Stimulated activated CD4-positive, alpha-beta T cell treated with anti-CD3 and anti-CD28 coated beads, Interleukin-2, amount 100 ng/mL, for 24 hours (primary cell): ENCODE measurements around the gene ALDH3A1.

Source experiments
- DNase-seq, 2 donors: peaks; one replicate each; pipeline ENCODE4 v3.0.0-alpha.2; 2020

Gene ALDH3A1

GRCh38 chr17:19759568-19760549, 11.8 kb upstream of the ALDH3A1 start:
- no peak for DNase-seq

DNA sequence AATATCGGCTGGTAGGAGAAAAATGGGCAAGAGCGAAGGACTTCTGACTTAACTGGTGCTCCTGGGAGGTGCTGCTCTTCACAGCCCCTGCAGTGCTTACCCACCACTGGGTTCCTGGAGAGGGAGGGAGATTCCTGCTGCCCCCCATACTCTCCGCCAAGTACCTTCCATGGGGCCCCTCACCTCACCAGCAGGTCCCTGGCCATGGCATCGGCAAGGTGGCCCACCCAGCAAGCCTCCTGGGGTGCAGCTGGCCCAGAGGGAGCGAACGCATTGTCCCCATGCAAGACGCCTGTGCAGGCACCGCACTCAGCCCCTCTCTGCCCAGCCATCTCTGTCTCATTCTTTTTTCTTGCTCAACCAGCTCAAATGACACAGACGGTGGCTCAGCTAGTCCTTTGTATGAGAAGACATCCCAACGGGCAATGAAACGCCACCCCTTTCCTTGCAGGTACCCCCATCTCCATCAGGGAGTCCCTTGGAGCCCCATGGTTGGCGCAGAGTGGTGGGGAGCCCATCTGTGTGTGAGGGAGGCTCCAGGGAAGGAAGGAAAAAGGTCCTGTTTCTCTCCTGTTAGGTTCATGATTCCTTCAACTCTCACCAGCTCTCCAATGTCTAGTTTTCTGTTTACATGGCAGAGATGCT, 9.6 kb upstream of the ALDH3A1 start:
- no peak for DNase-seq

DNA sequence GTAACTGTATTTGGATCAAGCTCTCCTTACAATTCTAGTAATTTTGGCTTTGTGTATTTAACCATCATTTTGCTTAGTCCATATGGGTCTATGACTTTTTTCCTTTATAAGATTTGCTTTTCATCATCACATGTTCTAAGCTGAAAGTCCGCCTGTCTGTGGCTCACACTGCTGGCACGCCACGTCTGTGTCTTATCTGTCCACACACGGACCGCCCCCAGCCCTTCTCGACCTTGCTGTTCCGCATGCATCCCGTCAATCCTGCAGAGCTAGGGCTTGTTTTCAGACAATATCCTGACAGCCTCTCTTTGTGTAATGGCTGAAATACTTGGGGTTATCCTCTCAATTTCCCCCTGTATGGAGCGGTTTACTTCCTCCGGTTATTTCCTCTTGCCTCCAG, 8.4 kb upstream of the ALDH3A1 start:
- DNase-seq = no peak

DNA sequence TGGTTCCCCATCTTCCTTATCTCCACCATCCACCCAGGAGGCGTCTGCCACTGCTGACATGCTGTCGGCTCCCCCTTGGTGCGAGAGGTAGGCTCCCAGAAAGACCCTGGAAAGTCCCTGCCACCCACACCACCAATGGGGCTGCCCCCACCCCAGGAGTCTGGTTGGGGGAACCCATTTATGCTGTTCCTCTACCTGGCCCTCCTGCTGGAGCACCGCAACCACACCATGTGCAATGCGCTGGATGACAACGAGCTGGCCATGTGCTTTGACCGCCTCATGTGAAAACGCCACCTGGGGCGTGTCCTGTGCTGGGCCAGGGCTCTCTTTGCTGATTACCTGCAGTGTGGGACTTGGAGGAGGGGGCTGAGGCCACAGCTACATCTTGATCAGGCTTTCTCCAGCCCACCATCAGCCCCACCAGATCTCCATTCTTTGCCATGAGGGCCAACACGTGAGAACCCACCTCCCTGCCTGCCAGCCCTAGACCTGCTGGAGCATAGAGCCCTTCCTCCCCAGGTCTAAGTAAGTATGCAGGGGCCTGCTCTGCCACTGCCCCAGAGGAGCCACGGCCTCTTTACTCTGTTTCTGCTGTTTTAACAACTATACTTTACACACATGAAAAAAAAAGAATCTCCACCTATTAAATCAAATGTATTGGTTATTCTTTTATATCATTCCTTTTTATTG, 7.9 kb upstream of the ALDH3A1 start:
- no peak for DNase-seq

DNA sequence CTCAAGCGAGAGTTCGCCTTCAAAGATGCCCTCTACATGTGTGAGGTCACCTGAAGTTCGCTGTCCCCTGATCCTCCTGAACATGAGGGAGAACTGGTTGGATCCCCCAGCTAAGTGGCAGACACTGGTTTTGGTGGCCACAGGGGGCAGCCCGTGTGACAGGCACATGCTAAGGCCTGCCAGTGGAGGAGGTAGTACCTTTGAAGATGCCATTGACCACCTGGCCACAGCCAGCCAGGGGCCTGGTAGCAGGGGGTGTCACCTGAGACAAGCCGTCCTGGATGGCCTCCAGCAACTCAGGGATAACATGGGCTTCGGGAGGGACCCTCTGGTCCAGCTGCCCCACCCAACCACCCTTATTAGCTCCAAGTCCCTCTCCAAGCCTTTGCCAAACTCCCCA, 7.3 kb upstream of the ALDH3A1 start:
- DNase-seq = no peak

- no peak for DNase-seq
Measured at GRCh38 chr17:19753661-19754463, 5.8 kb upstream of the ALDH3A1 start.

DNA sequence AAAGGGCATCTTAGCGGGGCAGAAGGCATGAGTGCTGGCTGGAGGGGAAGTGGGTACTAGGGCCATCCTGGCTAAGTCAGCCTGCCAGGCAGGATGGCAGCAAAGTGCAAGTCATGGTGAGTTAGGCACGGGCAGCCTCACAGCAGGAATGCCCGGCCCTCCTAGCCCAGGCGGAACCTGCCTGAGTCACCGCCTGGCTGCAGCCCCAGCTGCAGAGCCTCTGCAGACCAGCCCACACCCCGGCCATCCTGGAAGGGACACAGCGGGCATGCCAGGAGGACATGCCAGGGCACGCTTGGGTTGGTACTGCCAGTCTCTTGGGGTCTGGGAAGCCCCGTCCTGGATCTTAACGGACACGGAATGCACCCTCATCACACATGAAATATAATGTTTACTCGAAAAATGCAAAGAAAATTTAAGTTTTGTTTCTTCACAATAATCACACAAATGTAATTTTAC, 5.0 kb upstream of the ALDH3A1 start:
- no peak for DNase-seq

DNA sequence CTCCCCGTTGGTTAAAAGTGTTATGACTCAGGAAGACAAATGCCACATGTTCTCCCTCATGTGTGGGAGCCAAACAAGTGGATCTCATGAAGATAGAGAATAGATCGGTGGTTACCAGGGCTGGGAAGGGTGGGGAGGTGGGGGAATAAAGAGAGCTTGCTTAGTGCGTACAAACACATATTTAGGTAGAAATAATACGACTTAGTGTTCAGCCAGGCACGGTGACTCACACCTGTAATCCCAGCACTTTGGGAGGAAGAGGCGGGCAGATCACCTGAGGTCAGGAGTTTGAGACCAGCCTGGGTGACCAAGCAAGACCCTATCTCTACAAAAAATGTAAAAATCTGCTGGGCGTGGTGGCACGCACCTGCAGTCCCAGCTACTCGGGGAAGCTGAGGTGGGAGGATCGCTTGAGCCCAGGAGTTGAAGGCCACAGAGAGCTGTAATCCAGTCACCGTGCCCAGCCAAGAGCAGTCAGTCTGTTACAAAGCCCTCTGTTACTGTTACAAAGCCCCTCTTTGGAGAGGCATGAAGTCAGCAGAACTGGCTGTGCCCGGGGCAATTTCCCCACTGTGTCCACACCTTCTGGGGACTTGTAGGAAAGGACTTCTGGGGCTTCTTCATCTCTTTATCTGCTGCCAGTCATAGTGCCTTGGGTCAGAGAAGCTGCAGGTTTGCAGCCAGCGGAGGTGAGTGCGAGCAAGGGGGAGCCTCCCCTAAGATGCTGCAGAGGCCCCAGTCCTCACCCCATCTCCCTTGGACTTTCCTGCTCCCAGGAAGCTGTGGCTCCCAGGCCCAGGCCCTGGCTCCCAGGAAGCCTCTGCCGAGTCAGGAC, 4.3 kb upstream of the ALDH3A1 start:
- DNase-seq = no peak

GRCh38 chr17:19750835-19751234, 2.7 kb upstream of the ALDH3A1 start:
- no peak for DNase-seq

DNA sequence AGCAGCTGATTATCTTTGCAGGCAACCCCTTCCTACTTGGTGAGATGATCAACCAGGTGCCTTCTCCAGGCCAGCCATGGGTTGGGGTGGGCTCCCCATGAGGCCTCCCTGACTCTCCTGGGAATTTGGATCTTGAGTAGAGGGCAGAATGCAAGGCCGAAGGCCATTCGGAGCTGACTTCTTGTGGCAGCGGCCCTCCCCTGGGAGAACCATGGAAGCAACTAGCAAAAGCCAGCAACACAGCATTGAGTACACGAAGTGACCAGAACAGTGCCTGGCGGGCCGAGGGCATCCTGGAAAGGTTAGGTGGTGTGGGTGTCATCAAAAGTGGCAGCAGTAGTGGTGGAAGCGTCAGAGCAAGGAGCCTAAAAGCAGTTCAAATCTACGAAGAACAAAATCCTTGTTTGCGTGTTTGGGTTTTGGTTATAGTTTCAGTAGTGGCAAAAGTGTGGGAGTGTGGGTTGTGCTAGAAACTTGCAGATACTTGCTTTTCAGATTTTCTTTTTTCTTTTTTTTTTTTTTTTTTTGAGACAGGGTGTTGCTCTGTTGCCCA, 2.0 kb upstream of the ALDH3A1 start:
- no peak for DNase-seq

DNA sequence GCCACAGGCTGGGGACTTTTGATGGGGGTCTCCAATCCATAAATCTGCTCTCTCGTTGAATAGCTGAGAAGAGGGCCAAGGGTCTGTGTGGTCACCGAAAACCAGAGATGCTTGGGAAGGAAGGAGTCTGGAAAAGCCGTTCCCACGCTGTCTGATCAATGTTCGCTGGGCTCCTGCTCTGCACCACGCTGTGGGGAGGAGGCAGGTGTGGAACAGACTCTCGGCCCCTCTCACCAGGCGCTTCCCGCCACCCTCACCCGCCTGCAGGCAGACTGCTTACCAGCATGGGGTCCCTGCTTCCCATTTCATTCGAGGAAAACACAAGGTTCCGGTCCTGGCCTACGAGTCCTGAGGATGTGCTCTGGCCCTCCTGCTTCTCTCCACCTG, 702 bp upstream of the ALDH3A1 start:
- DNase-seq = no peak

DNA sequence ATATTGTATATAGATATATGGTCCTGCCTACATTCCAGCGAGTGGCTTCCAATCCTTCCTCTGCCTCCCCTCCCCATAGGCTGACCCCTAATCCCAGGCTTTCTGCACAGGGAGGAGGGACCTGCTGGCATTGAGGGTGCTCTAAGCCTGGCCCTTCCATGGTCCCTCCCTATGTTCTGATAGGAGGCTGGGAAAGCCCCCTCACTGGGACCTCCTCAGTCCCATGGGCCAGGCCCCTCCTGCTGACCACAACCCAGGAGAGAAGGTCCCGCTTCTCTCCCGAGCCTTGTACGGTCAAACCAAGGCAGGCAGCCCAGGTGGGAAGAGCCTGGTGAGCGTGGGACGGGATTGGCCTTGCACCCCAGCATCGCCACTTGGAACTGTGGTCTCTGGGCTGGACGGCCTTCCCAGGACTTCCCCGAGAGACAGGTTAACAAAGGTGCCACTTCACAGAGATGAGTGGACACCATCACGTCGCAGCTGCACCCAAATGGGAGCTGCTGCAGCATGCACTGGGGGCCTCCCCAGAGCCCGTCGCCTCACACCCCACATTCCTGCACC, 859 bp downstream of the ALDH3A1 start:
- DNase-seq = no peak

- DNase-seq = no peak
Measured at GRCh38 chr17:19746517-19746916, 1.6 kb downstream of the ALDH3A1 start.

DNA sequence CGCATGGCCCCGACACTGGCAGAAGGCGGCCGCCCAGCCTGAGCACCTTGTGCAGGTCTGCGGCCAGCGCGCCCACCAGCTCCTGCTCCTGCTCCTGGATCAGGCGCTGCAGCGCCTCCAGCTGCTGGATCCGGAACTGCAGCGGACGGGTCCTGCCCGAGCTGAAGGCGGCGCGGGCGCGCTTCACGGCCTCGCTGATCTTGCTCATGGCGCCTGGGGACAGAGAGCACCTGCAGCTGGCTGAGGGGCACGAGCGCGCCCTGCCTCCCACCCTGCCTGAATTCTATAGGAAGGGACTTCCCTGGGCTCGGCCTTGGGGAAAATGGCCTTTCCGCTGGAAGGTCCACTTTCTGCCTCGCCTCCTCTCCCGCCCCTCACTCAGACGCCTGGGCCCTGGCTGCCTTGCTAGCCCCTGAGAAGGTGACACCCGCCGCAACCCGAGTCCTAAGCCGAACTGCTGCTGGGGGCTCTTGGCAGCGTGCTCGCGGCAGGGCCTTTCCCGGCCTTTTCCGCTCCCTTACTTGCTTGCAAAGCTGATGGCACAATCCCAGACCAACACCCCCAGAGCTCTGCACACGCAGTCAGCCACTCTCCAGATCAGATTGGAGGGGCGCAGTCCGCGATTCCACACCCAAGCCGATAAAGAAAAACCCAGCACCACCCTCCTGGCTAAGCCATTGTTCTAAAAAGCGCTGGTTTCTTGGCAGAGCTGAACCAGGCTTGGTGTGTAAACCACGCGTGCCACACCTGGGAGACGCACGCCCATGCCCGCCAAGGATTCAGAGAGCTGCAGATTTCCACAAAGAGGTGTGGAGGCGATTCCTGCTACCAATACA, 3.0 kb downstream of the ALDH3A1 start:
- DNase-seq = peak; percentile 89 to 94

DNA sequence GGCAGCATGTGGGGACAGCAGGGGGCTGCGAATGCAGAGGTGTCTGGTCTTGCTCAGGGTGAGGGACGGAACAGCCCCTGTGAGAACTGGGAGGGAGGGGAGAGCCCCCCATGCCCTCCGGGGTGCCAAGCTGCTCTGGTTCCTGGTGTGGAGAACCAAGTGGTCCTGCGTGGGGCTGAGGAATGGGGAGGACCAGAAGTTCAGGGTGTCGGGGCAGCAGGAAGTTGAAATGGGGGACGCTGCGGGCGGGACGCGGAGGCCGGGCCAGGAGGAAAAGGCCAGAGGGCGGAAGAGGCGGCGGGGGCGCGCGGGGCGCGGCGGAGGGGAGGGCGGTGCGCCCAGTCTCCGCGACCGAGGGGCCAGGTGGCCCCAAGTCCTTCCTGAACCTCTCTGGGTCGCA, 3.6 kb downstream of the ALDH3A1 start:
- peak in 1 of 2 donors; percentile 22 for DNase-seq

DNA sequence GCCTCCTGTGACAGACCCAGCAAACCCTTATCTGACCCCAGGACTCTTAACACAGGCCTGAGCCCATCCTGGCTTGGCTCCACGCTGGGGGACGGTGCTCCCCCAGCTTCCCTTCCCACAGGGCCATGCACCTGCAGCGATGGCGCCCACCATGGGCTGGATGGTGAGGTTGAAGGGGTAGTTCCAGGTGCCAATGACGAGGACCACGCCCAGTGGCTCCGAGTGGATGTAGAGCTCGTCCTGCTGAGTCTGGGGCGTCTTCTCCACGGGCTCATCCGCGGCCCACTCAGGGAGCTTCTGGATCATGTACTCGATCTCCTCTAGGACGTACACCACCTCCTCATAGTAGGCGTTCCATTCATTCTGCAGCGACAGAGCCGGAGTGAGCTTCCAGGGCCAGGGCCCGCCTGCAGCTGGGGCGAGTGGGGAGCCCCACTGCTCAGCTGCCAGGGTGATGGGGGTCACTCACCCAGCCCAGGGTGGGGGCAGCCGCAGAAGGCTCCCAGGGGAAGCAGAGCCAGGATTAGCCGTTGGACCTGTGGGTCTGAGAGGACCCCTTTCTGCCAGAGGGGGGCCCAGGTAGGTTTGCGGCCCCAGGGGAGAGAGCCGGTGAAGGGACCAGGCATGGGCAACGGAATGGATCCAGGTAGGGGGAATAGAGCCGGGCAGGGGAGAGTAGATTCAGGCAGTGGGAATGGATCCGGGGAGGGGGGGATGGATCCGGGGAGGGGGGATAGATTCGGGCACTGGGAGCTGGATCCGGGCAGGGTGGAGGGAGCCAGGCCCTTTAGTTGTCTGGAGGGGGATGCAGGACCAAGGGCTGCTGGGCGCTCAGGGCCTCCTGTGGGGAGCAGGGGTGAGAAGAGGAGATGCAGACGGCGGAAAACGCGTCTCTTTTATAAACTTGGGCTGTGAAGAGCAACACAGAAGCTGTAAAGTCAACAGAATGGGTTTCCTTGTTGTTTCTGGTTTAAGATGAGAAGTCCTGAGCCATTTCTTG, 4.7 kb downstream of the ALDH3A1 start:
- no peak for DNase-seq

DNA sequence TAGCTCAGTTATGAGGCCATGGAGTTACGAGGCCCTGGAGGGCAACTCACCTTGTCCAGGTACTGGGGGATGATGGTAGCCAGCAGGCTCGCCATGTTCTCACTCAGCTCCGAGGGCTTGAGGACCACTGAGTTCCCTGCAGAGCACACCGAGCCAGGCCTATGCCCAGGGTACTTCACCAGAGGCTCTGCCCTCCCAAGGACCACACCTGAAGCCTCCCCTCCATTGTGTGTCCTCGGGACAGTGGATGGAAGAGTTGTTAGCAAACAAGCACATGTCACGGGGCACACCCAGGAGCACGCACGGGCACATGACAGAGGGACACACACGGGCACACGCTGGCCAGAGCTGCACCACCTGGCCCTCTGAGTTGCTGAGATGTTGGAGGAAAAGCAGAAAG, 5.6 kb downstream of the ALDH3A1 start:
- DNase-seq = no peak

- no peak for DNase-seq
Measured at GRCh38 chr17:19741832-19742457, 6.2 kb downstream of the ALDH3A1 start.
